ENCODE results near the gene EYA2.

Gene EYA2

DNA sequence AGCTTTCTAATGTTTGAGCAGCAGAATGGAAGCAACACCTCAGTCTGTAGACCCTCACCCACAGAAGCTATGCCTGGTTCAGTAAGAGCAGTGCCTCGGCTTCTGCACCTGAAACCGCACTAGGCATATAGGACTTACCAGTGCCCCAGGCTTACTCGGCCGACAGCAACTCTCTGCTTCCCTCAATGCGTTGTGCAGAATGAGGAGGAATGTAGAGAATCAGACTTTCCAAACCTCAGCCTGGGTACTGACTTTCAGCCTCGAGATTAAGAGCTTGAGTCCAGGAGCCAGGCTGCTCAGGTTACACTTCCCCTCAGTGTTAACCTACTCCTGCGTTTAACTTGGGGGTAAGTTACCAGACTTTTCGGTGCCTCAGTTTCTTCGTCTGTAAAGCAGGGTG lies 8.6 kb downstream of the EYA2 start:
- no peak for DNase-seq (ENCODE audit: extremely low read depth, low read depth)
- TF ChIP-seq, protein P1, sequence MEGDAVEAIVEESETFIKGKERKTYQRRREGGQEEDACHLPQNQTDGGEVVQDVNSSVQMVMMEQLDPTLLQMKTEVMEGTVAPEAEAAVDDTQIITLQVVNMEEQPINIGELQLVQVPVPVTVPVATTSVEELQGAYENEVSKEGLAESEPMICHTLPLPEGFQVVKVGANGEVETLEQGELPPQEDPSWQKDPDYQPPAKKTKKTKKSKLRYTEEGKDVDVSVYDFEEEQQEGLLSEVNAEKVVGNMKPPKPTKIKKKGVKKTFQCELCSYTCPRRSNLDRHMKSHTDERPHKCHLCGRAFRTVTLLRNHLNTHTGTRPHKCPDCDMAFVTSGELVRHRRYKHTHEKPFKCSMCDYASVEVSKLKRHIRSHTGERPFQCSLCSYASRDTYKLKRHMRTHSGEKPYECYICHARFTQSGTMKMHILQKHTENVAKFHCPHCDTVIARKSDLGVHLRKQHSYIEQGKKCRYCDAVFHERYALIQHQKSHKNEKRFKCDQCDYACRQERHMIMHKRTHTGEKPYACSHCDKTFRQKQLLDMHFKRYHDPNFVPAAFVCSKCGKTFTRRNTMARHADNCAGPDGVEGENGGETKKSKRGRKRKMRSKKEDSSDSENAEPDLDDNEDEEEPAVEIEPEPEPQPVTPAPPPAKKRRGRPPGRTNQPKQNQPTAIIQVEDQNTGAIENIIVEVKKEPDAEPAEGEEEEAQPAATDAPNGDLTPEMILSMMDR (IDR thresholded peaks at IDR 0.05; ENCODE audit: low read depth, low read length): no peak

DNA sequence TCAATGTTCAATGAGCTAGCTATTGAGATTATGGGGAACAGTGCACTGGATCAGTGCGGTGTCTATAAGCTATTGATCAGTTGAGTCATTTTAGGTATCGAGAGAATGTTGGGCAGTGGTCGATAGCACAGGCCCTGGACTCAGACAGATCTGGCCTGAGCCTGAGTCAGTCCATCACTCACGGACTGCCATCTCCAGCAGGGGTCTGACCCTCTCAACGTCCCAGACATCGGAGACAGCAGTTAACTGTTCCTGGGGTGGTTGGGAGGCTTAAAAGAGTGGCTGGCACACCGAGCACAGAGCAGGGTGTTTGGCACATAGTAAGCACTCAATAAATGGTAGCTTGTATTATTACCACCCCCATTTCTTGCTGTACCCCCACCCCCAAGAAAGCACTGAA lies 9.3 kb downstream of the EYA2 start:
- TF ChIP-seq, protein P1 (IDR thresholded peaks at IDR 0.05; ENCODE audit: low read depth, low read length): no peak
- DNase-seq (ENCODE audit: extremely low read depth, low read depth): no peak

DNA sequence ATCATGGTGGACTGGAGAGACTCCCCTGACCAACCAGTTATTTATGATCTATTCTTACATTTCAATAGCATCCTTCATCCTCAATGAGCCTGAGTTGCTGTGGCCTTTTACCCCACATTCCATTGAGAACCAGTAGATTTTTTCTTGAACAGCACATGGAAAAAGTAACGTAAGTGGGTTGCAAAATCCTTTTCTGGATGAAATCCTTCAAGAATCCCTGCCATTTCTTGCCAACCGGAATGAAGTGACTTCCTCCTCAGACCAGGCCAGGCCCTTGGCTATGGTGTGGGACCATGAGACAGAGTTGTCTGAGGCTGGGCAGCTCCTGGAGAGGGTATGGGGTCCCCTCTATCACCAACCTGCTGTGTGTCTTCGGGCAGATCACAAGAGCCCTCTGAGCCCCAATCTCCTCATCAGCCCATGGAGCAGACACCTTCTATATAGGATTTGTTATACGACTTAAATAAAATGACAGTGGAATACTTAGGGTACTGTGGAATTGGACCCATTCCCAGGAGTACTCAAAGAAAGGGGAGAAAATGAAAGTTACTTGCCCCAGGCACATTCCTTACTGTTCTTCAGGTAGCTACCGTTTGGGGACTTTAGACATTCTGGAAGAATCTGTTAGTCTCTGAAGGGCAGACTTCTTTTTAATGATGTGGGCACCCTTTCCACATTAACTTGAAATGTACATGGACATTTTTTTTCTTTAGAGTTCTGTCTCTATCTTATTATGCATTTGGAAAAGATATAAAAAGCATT lies 10.9 kb downstream of the EYA2 start:
- TF ChIP-seq, protein P1 (IDR thresholded peaks at IDR 0.05; ENCODE audit: low read depth, low read length): no peak
- no peak for DNase-seq (ENCODE audit: extremely low read depth, low read depth)

DNA sequence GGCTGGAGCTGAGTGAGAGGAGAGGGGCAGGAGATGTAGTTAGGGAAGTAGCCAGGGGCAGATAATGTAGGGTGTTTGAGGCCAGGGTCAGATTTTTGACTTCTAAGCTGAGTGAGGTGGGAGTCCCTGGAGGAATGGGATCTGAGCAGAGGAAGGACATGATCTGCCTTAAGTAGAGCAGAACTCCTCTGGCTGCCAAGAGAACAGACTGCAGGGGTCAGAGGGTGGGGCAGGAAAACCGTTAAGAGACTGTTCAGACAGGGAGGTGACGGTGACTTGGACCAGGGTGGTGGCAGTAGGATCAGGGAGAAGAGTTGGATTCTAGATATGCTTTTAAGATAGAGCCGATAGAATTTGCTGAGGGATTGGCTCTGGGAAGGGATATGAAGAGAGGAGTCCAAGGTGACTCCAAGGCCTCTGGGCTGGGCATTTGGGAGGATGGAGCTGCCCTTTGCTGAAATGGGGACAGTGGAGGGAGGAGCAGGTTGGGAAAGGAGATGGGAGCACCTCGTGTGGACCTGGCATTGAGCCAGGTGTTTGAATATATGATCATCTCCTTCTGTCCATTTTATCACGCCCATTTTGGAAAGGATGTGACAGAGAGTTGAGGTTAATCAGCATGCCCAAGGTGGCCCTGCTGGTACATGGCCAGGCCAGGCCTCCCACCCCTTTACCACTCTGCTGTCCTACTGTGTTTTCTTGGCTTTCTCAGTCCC lies 18.8 kb downstream of the EYA2 start:
- TF ChIP-seq, protein P1 (IDR thresholded peaks at IDR 0.05; ENCODE audit: low read depth, low read length): no peak
- DNase-seq (ENCODE audit: extremely low read depth, low read depth): no peak

DNA sequence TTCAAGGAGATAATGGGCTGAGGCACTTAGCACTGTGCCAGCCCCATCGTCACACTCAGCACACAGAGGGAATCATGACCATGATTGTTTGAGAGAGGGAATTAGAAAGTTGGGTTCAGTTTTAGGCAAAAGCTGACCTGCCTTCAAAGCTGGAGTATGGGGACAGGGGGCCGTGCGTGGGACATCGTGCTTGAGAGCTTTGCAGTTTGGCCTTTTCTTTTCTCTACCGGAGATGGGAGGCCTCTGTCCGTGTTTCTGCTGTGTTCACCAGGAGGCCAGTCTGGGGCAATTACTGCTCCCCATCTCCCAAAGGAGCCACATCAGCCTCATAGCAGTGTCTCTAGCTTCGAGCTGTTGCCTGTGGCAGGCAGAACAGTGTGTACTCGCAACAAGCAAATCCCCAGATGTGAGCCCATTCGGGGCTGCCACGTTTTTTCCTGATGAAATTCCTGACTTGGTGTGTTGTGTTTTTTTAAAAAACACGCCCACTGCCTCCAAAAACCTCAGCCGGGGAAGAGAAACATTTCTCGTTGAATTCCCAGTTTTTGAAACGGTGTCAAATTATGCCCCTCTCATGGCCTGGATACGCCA lies 20.2 kb downstream of the EYA2 start:
- no peak for DNase-seq (ENCODE audit: extremely low read depth, low read depth)
- TF ChIP-seq, protein P1 (IDR thresholded peaks at IDR 0.05; ENCODE audit: low read depth, low read length): no peak

DNA sequence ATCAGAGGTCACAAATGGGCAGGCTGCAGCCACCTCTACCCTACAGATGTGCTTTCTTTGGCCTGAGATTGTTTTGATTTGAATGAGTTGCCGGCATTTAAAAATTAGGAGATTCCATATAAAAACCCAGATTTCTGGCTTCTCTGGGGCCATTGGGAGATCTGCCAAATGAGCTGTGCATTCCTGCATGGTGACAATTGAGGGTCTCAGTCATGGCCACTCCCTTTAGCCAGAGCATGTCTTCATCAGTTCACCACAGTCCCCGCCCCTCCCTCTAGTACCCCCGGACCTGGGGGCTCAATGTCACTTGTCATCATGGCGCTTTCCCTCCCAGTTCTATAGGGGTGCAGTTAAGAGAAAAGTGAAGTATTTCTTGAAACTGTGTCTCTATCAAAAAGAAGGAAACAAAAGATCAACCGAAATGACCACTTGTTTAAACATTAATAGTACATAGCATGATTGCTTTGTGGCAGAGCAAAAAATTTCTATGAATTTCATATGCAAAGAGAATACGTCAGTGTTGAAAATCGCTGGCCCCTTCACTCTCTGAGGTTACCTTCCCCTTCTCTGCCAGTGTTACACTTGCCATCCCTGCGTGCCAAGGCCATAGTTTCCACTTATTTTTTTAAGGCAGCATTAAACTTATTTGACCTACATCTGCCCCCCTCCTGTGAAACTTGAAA lies 21.1 kb downstream of the EYA2 start:
- no peak for DNase-seq (ENCODE audit: extremely low read depth, low read depth)
- TF ChIP-seq, protein P1 (IDR thresholded peaks at IDR 0.05; ENCODE audit: low read depth, low read length): no peak

Data from AG09319 (cell line).